ENCODE results near the gene STAMBPL1. TPM values are rescaled to one million over a fixed set of nuclear protein-coding genes. Genes with fewer than 3 reads are reported as not detected.

STAMBPL1 gene
- polyA plus RNA-seq, 3 donors: 1.4 to 2.0 (median 1.5) TPM

GRCh38 chr10:88890681-88891381 lies 10.8 kb downstream of the STAMBPL1 start:
- no peak for DNase-seq

DNA sequence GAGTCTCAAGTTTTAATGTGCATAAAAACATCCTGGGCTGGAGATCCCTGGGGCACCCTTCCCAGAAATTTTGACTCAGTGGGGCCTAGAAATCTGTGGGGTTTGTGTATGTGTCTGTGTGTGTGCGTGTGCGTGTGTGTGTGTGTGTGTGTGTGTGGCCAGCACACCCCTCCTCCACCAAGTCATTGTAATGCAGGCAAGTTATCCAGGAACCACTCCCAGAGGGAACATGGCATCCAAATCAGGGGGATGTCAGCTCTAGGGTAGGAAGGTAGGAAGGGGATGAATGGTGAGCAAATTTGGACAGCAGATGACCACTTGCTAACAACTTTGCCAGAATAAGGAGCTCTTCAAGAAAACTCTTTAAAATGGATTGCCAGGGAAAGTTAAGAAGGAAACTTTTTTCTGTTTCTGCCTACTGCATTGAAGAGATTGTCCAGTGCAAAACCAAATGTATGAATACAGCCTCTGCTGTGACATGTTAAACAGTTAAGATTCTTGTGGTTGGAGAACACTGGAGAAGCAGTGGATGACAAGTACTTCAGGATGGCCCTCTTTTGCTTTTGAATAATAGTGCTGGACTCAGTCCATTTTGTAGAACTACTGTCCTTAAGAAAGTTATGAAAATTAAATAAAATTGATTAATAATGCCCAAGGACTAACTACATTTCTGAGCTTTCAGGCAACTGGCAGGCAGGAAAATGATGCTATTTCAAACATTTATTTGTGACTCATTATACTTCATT lies 12.3 kb downstream of the STAMBPL1 start:
- DNase-seq: no peak

GRCh38 chr10:88893611-88894010 lies 13.6 kb downstream of the STAMBPL1 start:
- no peak for DNase-seq

DNA sequence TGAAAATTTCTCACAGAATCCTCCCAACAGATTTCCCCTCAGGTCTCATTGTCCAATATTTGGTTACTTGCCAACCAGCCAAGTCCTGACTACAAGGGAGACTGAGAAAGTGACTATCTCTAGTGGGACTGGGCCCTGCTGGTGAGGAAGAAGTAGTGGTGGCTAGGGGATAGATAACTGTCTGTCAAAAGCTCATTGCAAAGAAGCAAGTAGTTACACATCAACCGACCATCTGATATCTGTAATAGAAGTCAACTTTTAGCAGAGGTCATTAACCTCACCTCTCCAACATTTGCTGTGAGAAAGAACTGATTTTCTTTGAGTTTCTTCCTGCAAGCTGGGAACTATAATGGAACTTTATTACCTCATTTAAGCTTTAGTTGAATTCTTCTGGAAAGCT lies 15.2 kb downstream of the STAMBPL1 start:
- no peak for DNase-seq

DNA sequence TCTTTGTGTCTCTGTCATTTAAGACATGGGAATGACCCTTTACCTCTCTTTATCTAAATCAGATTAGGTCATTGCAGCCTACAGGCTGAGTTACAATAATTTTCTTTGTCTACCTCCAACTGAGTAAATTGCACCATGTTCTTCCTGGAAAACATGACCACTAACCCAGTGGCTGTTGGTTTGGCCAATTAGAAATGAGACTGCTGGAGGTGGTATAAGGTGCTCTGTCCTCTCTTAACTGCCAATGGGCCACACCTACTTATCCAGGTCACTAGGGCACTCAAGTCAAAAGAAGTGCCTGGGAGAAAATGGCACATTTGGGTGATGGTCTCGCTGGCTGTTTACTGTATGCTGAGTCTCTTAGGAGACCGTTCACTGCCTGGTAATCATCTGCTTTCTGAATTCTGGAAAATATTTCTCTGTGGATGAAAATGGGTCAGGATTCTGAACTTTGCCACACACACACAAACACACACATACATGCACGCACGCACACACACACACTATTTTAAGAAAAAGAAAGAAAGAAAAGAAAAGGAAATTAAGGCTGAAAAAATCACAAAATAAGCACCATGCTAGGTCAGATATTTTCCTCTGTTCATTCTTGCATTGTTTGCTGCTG lies 16.4 kb downstream of the STAMBPL1 start:
- DNase-seq: no peak

- DNase-seq: no peak
Observed at GRCh38 chr10:88896994-88897853, 17.2 kb downstream of the STAMBPL1 start.

DNA sequence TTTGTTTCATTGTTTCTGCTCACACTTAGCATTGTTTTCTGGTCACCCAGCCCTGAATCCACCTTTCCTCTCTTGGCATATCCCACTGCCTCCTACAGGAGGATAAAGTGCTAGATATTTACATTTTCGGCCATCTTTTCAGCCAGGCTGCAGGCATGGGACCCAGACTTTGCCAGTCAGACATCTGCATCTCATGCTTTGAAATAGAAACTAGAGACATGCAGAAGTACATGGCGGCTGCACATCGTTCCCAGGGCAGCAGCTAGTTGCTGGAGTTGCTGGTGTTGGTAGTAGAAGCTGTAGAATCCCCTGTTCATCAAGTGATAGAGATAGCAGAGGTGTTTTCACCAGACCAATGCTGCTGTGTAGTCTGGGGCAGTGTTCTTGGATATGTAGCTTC lies 18.7 kb downstream of the STAMBPL1 start:
- DNase-seq: no peak

DNA sequence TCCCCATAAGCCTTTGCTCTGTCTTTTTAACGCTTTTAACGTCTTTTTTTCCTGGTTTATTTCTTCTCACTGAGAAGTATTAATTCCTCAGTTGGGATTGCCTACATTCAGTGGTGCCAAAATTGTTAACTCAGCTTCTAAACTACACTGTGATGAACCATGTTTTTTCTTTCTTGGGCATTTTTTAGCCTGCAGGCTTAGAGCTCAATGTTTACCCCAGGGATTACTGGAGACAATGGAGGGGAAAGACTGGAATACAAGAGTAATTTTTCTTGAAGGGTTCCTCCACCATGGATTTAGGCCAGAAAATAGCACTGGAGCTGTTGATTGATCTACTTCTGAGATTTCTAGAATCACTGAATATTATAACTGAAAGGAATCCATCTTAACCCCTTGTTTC lies 19.8 kb downstream of the STAMBPL1 start:
- no peak for DNase-seq

DNA sequence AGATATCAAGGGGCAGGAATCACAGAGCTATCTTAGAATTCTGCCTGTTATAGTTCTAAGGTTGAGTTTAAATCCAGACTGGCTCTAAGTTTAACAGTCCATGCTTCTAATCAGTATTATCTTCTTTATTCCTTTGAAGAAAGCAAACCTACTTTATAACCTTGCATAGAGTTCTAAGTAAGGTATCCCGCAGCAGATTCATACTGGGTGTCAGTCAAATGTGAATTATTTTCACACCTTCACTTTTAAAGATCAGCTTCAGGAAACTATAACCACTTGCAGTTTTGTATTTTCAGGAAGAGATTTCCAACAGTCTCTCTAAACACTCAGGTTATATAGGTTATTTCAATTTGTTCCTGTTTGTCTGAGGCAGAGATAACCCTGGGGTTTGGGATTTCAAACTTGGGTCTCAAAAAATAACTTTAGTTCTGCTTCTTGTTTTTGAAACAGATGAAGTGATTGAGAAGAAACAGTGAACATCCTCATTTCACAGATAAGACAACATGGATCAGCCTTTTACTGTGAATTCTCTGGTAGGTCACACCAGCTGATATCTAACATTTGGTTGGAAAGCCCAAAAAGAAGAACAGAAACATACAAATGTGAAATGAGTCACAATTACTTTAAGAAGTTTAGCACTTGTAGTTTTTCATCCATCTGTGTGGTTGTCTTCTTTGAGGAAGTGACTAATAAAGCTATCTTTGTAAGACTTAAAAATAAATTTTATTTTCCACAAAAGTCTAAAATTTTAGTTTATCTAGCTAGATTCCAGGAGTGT lies 21.4 kb downstream of the STAMBPL1 start:
- no peak for DNase-seq

DNA sequence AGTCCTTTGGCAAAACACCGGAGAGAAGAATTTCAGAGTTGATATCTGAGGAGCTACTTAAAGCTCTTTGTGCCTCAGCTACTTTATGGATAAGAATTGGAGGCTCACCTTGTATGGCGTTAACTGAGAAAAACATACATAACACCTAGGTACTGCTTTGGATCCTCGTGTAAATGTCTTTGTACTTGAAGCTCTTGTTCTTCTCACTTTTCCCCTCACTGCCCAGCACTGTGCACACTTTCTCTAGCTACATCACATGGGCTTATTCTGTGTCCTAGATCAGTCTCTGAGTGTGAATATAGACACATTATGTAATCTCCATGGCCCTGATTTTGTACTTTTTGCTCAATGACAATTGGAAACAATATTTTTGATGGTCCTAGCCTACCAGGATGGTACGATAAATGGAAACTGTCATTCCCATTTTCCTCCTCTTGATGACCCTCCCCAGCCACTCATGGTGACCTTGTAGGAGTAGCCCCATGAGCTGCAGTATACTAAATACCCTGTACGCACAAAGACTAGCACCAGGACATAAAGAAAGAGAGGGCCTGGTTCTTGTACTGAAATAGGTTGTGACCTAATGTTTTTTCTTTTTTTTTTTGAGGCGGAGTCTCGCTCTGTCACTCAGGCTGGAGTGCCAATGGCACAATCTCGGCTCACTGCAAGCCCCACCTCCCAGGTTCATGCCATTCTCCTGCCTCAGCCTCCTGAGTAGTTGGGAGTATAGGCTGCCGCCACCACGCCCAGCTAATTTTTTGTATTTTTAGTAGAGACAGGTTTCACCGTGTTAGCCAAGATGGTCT lies 22.1 kb downstream of the STAMBPL1 start:
- DNase-seq: no peak

DNA sequence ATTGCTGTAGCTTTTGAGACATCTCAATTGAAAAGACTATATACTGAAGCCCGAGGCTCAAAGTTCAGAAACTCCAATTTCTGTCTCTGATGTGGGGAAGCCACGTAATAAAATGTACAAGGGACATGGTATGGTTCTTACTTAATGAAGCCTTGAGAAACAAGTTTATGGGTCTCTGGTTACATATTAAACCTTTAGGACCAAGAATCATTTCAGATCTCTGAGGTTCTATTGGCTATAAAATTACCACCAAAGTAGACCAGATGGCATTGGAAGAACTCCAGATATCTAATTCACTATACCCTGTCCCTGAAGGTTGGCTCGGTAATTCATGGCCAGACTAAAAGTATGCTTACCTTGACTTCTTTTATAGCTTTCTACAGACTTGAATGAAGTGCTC lies 23.7 kb downstream of the STAMBPL1 start:
- DNase-seq: no peak

- no peak for DNase-seq
Observed at GRCh38 chr10:88906921-88907320, 26.9 kb downstream of the STAMBPL1 start.

DNA sequence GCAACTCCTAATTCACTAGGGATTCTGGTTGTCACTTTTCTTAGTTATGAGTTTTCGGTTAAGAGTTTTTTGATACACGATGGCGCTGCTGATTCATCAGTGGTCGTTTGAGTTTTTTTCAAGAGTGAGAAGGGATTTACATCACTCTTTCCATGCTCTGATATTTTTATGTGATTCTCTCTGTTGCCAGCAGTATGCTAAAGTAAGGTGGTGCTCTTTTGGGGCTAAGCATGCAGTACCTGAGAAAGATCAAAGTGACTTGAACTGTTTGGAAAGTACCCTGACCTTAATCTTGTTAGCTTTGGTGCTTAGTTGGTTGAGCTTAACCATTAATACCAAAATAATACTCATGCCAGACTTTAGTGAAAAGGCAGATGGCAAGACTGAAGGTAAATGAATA lies 28.1 kb downstream of the STAMBPL1 start:
- no peak for DNase-seq

GRCh38 chr10:88911116-88911515 lies 31.1 kb downstream of the STAMBPL1 start:
- no peak for DNase-seq

DNA sequence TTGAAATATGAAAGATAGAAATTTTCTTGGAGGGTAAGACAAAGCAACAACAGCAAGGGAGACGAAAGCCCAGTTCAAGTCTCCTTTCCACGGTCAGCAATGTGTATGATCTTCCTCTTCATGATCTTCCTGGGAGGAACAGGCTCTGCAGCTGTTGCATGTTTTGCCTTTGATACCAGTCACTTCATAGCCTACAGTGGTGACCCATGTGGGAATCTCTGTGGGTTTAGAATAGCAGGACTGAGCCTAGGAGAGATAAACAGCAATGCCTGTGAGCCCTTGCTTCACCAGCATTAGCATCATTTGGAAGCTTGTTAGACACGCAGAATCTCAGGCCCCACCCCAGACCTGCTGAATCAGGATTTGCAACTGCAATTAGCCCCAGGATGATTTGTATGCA lies 31.8 kb downstream of the STAMBPL1 start:
- DNase-seq: no peak

DNA sequence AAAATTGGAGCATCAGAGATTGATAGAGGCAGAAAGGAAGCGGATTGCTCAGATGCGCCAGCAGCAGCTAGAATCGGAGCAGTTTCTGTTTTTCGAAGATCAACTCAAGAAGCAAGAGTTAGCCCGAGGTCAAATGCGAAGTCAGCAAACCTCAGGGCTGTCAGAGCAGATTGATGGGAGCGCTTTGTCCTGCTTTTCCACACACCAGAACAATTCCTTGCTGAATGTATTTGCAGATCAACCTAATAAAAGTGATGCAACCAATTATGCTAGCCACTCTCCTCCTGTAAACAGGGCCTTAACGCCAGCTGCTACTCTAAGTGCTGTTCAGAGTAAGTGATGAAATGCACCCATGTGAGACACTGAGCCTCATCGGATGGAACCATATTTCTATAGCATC lies 33.1 kb downstream of the STAMBPL1 start:
- DNase-seq: no peak

GRCh38 chr10:88913788-88914187 lies 33.7 kb downstream of the STAMBPL1 start:
- DNase-seq: no peak

- DNase-seq: no peak
Observed at GRCh38 chr10:88915781-88916180, 35.7 kb downstream of the STAMBPL1 start.

GRCh38 chr10:88916231-88916630 lies 36.2 kb downstream of the STAMBPL1 start:
- DNase-seq: no peak

GRCh38 chr10:88916986-88917385 lies 36.9 kb downstream of the STAMBPL1 start:
- no peak for DNase-seq
